CD14-positive monocyte (primary cell): ENCODE measurements around the gene ESCO1. TPM values are rescaled to one million over a fixed set of nuclear protein-coding genes. Genes with fewer than 3 reads are reported as not detected.
"Not testable (repeated sequence)": the region's sequence is repeated elsewhere in the genome, so short reads cannot be mapped to it uniquely, and the experiment has no call there.

ENCODE experiments used
- DNase-seq, 3 donors: peaks; one replicate each; pipeline ENCODE4 v3.0.0-alpha.2; 2011 to 2022
- H2AFZ ChIP-seq: 2 replicates; pipeline ENCODE4 v1.6.0; 2012; ENCODE audit warnings: mild to moderate bottlenecking, low read depth, low read length, inconsistent platforms; ENCODE audit not compliant: insufficient read depth, poor library complexity, severe bottlenecking
- H3K27ac ChIP-seq, 2 donors: 1 replicate in 1 of 2; 2 replicates in 1 of 2; pipeline ENCODE4 v1.5.1; 2012 to 2013; ENCODE audit warnings: low read length in 2 of 2, control low read depth in 1 of 2, inconsistent platforms in 1 of 2, low read depth in 1 of 2, mild to moderate bottlenecking in 1 of 2
- H3K27me3 ChIP-seq, 2 donors: one replicate each; pipeline versions ENCODE4 v1.6.0 to v1.6.1; 2011 to 2013; ENCODE audit warnings: low read length in 2 of 2; ENCODE audit not compliant: control insufficient read depth in 2 of 2, insufficient read depth in 2 of 2
- H3K36me3 ChIP-seq, 2 donors: replicated peaks in 1 of 2; 1 replicate in 1 of 2; 2 replicates in 1 of 2; pipeline versions ENCODE4 v1.5.1 to v1.6.1; 2012 to 2013; ENCODE audit warnings: low read length in 2 of 2, control low read depth in 1 of 2, inconsistent platforms in 1 of 2, mild to moderate bottlenecking in 1 of 2; ENCODE audit not compliant: insufficient read depth in 2 of 2, control insufficient read depth in 1 of 2
- H3K4me1 ChIP-seq, 2 donors: 1 replicate in 1 of 2; 2 replicates in 1 of 2; pipeline versions ENCODE4 v1.5.1 to v1.6.1; 2012 to 2013; ENCODE audit warnings: low read length in 2 of 2, control low read depth in 1 of 2, inconsistent platforms in 1 of 2, mild to moderate bottlenecking in 1 of 2, moderate library complexity in 1 of 2; ENCODE audit not compliant: insufficient read depth in 2 of 2, control insufficient read depth in 1 of 2
- H3K4me2 ChIP-seq: replicated peaks from 2 replicates; pipeline ENCODE3; 2012; ENCODE audit warnings: low read length, moderate library complexity, mild to moderate bottlenecking; ENCODE audit not compliant: poor library complexity, severe bottlenecking; ENCODE audit errors: extremely low read depth
- H3K4me3 ChIP-seq, 3 experiments: fragments of 200-600 bp in 1 of 3; sonication (generic) in 1 of 3; replicated peaks in 1 of 3; 1 replicate in 2 of 3; 2 replicates in 1 of 3; pipeline ENCODE4 v1.5.1; 2011 to 2013; ENCODE audit warnings: low read length in 3 of 3, mild to moderate bottlenecking in 3 of 3, control low read depth in 2 of 3, low read depth in 2 of 3, inconsistent platforms in 1 of 3, moderate library complexity in 1 of 3
- H3K79me2 ChIP-seq: 2 replicates; pipeline ENCODE4 v1.6.0; 2012; ENCODE audit warnings: mild to moderate bottlenecking, control low read depth, inconsistent platforms, low read length, moderate library complexity; ENCODE audit not compliant: insufficient read depth
- H3K9ac ChIP-seq: 2 replicates; pipeline ENCODE4 v1.6.0; 2017; ENCODE audit warnings: low read length, mild to moderate bottlenecking; ENCODE audit not compliant: insufficient read depth, poor library complexity, severe bottlenecking
- H3K9me3 ChIP-seq, 2 donors: replicated peaks in 1 of 2; 1 replicate in 1 of 2; 2 replicates in 1 of 2; pipeline versions ENCODE4 v1.5.1 to v1.6.1; 2012 to 2013; ENCODE audit warnings: low read length in 2 of 2, control low read depth in 1 of 2; ENCODE audit not compliant: control insufficient read depth in 1 of 2, insufficient read depth in 1 of 2
- H4K20me1 ChIP-seq: 2 replicates; pipeline ENCODE4 v1.6.0; 2012; ENCODE audit warnings: mild to moderate bottlenecking, low read length, control low read depth, moderate library complexity; ENCODE audit not compliant: insufficient read depth
- H3K27ac Mint-ChIP-seq, 7 donors: one replicate each; pipeline ENCODE4 v1.8.0; 2020; ENCODE audit warnings: mild to moderate bottlenecking in 7 of 7, mixed read lengths in 7 of 7, moderate library complexity in 6 of 7, inconsistent platforms in 2 of 7
- H3K27me3 Mint-ChIP-seq, 3 donors: one replicate each; pipeline ENCODE4 v1.8.0; 2021 to 2022; ENCODE audit warnings: low read depth in 3 of 3, mild to moderate bottlenecking in 3 of 3, mixed read lengths in 3 of 3, moderate library complexity in 3 of 3, inconsistent platforms in 1 of 3
- H3K36me3 Mint-ChIP-seq, 2 donors: one replicate each; pipeline ENCODE4 v1.8.0; 2020; ENCODE audit warnings: mixed read lengths in 2 of 2, inconsistent platforms in 1 of 2, mild to moderate bottlenecking in 1 of 2
- H3K4me1 Mint-ChIP-seq: one replicate; pipeline ENCODE4 v1.8.0; 2020; ENCODE audit warnings: mild to moderate bottlenecking, mixed read lengths
- H3K4me3 Mint-ChIP-seq, 2 donors: one replicate each; pipeline ENCODE4 v1.8.0; 2020; ENCODE audit warnings: mild to moderate bottlenecking in 2 of 2, mixed read lengths in 2 of 2, moderate library complexity in 1 of 2
- H3K9me3 Mint-ChIP-seq, 7 donors: one replicate each; pipeline ENCODE4 v1.8.0; 2020 to 2022; ENCODE audit warnings: mixed read lengths in 7 of 7, mild to moderate bottlenecking in 6 of 7, moderate library complexity in 6 of 7, inconsistent platforms in 2 of 7
- CTCF ChIP-seq: fragments of 200-600 bp; IDR thresholded peaks from one replicate; pipeline ENCODE4 v1.8.0; 2022; ENCODE audit warnings: antibody characterized with exemption, mild to moderate bottlenecking
- WGBS: methylation state at CpG from one replicate; pipeline ENCODE4 v1.1.5; 2013; ENCODE audit warnings: missing lambda C conversion rate; ENCODE audit not compliant: insufficient coverage; 5-methylcytosine and 5-hydroxymethylcytosine counted together
- intact Hi-C, 2 donors: fragments of 100-400 bp; cut with micrococcal nuclease; formaldehyde crosslinking; loops; one replicate each; pipeline versions ENCODE4 v1.15.0 to v1.15.1; 2023
- polyA minus RNA-seq: library from RNA; depleted of rRNA, polyadenylated mRNA; stranded (reverse); fragments of >200 nt; gene quantifications from 2 replicates; pipeline ENCODE4 v1.2.3, GENCODE V29; 2012
- polyA plus RNA-seq, 3 donors: library from polyadenylated mRNA; depleted of rRNA in 1 of 3; unstranded in 2 of 3; stranded (reverse) in 1 of 3; fragments of 300-500 nt in 2 of 3; fragments of >200 nt in 1 of 3; fragmentation: Illumina TruSeq in 2 of 3; gene quantifications; 1 replicate in 2 of 3; 2 replicates in 1 of 3; pipeline ENCODE4 v1.2.3, GENCODE V29; 2012 to 2021
- total RNA-seq, 12 experiments: library from RNA in 1 of 12; stranded (reverse) in 1 of 12; fragments of 120-200 nt in 1 of 12; gene quantifications; one replicate each; pipeline ENCODE4 v1.2.4 and lab custom pipeline; 2013 to 2026; ENCODE audit warnings: mixed read lengths in 6 of 12, inconsistent platforms in 1 of 12

The ESCO1 gene
- total RNA-seq (2013), result 18.1 TPM
- polyA plus RNA-seq (1 to 10 TPM; 1.3 to 6.1 (median 2.5) TPM), polyA minus RNA-seq (3.7 and 4.0 TPM in 2 replicates), total RNA-seq (lab: John Stamatoyannopoulos, UW) (25.9 to 91.5 (median 64.3) reads per million in 11 experiments)

- peaks cover 38% of the 10 kb centered on the region for H3K4me1 Mint-ChIP-seq
- intact Hi-C loops, result loop anchor here (5.0 kb wide), 2 partner anchors 102 to 142 kb away; partner anchors contain the start of genes ABHD3 (in 1 of the 2) and MIB1 (in 1 of the 2)
- 13% methylated on average over 73 of the region's 74 CpGs for WGBS
Observed at GRCh38 chr18:21600526-21601410, at the start of gene ESCO1. ESCO1 (minus strand) TSS chr18:21600704; CDS start chr18:21574843, 25,861 bp downstream.

GRCh38 chr18:21640375-21640774, 39.9 kb upstream of the ESCO1 start:
- H3K27ac Mint-ChIP-seq, H3K27me3 Mint-ChIP-seq, H3K27ac ChIP-seq, H3K4me2 ChIP-seq, H3K9ac ChIP-seq, H3K9me3 Mint-ChIP-seq, H3K4me3 ChIP-seq, DNase-seq, H3K79me2 ChIP-seq, H2AFZ ChIP-seq, H3K4me1 Mint-ChIP-seq, H3K36me3 ChIP-seq, intact Hi-C loops, H3K4me1 ChIP-seq, H4K20me1 ChIP-seq, H3K27me3 ChIP-seq, H3K9me3 ChIP-seq, H3K4me3 Mint-ChIP-seq: not testable (repeated sequence)
- no CpG with 5 or more reads among the region's 5 CpGs for WGBS
- H3K36me3 Mint-ChIP-seq, result peaks cover 7 to 20% of the 10 kb centered on the region in 2 donors

More at GRCh38 chr18:21600526-21601410, at the start of gene ESCO1:
- H3K4me3 Mint-ChIP-seq, result peak within 1 kb of the TSS; percentile 95 to 99
- peak; percentile 97 to 100 (median 100) for DNase-seq
- Histone ChIP-seq H3K4me3 (peak within 1 kb of the TSS; percentile 59 to 100 (median 92)), H3K27me3 (no peaks in the 10 kb centered on the region), H3K27ac (peak within 1 kb of the TSS; percentile 100), H3K4me1 (peaks cover 32 to 37% of the 10 kb centered on the region in 2 donors), H3K4me2 (peak within 1 kb of the TSS; percentile 98), H3K9ac (peak within 1 kb of the TSS; percentile 99), H3K9me3 (no peaks in the 10 kb centered on the region), H4K20me1 (peaks cover 34% of the 10 kb centered on the region), H2AFZ (peak within 1 kb of the TSS; percentile 89), H3K79me2 (peaks cover 41% of the 10 kb centered on the region), H3K36me3 (no peaks in the 10 kb centered on the region)
- H3K9me3 Mint-ChIP-seq, result no peaks in the 10 kb centered on the region
- peaks cover 2 to 3% of the 10 kb centered on the region in 2 donors for H3K36me3 Mint-ChIP-seq
- TF ChIP-seq CTCF, result peak; percentile 99
- H3K27me3 Mint-ChIP-seq, result peaks cover 0 to 8% (median 0%) of the 10 kb centered on the region in 3 donors
- H3K27ac Mint-ChIP-seq, result peak within 1 kb of the TSS; percentile 97 to 100 (median 99)
